HG02759 (cell line): ENCODE results near the gene DLEC1.
A peak's percentile ranks its signal among the peaks of the same experiment; 100 is the strongest.

Experiments
- ATAC-seq: cut with Tn5 transposase; IDR thresholded peaks from one replicate; pipeline ENCODE4 v1.9.1; 2021; ENCODE audit warnings: mild to moderate bottlenecking, moderate library complexity; ENCODE audit not compliant: unreplicated experiment

Gene DLEC1

DNA sequence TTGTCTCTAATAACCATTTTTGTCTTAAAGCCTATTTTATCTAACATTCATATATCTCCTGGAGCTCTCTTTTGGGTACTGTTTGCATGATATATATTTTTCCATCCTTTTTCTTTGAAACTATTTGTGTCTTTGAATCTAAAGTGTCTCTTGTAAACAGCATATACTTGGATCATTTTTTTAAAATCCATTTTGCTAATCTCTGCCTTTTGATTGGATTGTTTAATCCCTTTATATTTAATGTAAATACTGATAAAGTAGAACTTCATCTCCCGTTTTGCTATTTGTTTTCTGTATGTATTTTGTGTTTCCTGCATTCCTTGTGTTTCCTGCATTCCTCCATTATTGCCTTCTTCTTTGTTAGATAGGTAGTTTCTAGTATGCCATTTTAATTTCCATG is 66.5 kb downstream of the DLEC1 start:
- no peak for ATAC-seq

DNA sequence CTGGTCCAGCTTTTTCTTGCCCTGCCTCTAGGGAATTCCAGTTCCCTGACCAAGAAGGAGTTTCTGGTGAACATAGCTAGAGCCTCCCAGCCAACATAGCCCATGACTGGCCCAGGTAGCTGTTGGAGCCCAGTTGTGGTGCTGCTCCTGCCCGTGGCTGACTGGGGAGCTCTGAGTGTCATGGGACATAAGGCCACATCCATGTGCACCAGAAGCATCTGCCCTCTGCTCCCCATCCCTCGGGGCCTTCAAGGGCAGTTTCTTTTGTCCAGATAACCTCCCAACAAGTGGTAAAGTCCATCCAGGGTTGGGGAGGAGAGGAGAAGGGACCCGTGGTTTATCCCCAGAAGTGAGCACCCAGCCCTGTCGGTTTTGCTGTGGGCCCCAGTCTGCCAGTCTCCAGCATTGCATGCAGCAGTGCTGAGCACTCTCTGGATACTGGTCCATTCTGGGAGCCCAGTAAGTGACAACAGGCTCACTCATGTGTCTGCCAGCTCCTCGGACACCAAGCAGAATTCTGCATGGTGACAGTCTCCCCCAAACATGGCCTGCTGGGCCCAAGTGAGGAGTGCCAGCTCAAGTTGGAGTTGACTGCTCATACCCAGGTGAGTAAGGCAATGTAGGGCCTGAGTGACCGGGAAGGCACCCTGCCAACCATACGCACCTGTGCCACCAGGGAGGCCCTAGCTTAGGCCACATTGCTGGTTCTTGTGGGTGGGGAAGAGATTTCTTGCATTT is 69.1 kb downstream of the DLEC1 start:
- ATAC-seq = no peak

DNA sequence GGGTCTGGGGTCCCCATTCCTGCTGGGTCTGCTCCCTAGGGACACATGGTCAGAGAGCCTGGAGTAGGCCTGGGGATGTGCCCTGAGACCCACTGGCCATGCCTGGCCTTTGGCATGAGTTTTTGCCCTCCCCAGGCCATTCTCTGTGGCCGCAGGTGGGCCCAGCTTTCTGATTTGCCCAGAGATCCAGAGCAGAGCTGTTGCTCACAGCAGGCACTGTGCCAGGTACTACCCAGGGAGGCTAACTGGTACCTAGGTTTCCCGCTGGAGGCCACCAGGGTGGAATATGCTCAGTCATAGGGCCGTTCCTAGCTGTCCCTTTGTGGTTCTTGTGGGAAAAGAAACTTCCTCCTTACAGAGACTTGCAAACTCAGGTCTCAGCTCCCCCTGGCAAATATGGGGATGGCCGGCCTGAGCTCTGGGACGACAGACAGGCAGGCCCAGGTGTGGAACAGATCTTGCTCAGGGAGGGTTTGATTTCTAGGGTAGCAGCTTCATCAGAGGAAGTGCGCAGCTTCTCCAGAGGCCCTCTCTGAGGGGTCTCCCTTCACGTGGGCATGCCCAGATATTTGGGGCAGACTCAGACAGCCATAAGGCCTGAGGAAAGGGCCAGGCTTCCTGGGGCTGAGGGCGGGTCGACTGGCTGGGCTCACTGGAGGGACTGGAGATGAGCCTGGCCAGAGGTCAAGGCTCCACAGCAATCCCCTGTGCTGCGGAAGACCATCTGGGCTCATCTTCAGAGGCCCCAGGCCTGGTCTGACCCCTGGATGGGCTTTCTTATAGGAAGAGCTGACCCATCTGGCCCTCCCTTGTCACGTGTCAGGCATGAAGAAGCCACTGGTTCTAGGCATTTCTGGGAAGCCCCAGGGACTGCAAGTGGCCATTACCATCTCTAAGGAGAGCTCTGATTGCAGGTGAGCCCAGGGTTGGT is 69.9 kb downstream of the DLEC1 start:
- no peak for ATAC-seq

DNA sequence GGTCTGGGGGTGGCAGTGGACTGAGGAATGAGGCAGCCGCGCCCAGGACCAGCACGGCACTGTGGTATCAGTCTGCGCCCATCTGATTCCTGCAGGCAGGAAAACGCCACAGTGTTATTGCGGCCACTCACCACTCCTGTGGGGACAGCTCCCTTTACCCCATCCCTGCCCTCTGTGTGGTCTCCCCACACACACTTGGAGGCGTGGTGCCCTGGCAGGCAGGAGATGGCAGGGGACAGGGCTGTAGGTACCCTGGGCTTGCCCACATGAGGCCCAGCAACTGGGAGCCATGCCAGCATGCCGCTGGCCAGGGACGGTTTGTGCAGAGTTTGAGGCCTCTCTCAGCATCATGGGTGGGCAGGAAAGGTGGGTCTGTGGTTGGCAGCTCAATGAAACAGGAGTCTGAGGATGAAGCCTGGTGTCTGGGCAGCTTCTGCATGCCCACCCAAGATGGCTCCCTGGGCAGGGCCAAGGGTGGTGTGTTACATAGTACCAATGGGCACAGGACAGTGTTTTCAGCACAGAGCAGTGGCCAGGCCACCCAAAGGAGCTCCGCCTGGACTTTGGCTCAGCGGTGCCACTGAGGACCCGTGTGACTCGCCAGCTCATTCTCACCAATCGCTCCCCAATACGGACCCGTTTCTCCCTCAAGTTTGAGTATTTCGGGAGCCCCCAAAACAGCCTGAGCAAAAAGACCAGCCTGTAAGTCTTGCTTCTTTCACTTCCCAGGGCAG is 70.7 kb downstream of the DLEC1 start:
- no peak for ATAC-seq

DNA sequence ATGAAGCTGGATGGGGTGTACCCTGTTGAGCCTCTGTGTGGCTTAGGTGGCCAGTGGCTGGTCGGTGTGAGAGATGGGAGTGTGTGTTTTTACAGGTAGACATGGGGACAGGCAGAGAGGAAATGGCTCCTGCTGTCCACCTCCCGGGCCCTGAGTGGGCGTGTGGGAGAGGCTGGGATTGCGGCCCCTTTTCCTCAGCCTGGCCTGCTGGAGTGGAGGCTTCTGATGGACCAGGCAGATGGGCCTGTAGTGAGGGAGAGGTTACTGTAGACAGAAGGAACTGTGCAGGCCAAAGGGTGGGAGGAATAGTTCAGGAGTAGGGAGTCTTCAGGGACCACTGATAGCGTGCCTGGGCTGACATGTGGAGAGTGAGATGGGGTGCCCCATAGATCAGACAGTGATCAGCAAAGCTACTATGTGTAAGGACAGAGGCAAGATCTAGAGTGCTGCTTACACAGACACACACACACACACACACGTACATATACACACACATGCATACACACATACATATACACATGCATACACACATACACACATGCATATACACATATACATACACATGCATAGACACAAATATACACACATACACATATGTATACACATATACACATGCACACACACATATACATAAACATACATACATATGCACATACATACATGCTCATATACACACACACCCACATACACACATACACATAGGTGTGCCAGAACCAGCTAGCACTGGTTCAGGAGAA is 71.5 kb downstream of the DLEC1 start:
- no peak for ATAC-seq

DNA sequence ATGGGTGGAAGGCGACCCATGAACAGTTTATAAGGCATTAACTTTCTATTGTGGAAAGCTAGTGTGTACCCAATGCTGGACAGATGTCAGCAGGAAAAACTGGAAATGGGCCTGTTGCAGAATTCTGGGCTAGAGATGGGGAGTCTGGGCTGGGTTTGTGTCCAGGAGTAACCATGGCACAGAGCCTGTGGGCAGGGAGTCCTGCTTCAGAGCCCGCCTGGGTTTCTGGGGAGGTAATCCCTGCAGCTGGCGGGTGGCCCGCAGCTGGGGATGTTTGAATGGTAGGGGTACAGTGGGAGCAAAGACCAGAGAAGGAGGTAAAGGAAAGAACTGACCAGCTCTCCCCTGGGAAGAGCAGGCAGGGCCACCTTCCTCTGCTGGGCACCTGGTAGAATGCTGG is 72.2 kb downstream of the DLEC1 start:
- ATAC-seq = no peak

DNA sequence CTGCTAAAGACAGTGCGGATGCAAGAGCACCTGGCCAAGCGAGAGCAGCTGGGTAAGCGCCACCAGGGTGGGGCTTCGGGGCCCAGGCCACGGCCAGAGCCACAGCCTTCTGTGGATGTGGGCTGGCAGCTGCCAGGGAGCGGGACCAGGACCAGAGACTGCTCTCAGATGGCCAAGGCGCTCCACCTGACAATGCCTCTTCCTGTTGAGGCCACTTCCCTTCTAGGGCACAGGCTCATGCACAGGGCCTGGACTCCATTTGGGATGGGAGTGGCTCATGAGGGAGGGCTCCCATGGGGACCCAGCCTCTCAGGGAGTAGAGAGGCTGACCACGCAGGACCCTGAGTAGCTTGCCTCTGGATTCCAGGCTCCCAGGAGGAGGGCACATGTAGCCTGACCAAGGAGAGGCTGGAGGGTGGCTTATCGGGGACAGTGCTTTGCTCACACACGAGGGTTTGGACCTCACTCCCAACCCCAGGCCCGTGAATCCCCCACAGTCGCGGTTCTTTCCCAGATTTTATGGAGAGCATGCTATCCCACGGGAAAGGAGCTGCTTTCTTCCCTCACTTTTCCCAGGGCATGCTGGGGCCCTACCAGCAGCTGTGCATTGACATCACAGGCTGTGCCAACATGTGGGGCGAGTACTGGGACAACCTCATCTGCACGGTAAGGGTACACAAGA is 72.8 kb downstream of the DLEC1 start:
- no peak for ATAC-seq

DNA sequence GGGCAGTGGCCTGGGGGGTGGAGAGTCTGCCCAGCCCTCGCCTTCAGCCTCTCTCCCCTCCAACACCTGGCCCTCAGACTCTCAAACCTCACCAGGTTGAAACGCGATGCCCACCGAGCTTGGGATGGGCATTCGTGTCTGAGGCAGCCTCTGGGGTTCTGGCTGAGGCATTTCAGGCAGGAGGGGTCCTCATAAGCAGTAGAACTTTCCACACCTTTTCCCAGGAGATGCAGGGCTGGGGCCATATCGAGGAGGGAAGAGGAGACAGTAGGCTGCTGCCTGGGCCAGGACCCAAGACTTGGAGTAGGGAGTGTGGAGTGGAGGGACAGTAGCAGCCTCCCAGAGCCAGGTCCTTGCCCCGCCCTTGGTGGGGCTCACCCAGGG is 73.4 kb downstream of the DLEC1 start:
- no peak for ATAC-seq

DNA sequence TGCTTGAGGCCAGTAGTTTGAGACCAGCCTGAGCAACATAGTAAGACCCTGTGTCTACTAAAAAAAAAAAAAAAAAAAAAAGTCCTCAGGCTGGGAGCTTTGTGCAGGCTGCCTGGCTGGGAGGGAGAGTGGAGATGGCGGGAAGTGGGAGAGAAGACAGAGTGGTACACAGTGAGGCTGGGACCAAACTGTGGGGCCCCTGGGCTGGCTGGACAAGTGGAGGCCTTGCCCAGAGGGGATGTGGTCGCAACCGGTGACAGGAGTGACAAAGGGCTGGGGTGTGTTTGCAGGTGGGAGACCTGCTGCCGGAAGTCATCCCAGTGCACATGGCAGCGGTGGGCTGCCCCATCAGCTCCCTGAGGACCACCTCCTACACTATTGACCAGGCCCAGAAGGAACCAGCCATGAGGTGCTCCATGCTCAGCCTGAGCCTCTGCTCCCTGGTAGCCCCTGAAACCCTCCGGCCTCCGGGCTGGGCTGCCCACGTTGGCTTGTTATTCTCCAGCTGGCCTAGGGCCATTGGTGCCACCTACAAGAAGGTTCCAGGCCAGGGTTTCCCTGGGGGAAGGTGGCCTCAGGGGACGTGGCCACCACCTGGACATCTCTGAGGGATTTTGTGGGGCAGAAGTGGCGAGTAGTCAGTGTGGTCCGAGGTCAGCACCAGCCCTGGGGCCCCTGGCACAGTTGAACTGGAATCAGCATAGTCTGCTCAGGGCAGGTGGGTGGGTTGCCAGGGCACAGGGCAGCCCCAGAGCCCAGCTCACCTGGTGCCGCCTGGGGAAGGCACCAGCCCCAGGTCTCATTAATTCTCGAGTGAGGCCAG is 75.3 kb downstream of the DLEC1 start:
- no peak for ATAC-seq

DNA sequence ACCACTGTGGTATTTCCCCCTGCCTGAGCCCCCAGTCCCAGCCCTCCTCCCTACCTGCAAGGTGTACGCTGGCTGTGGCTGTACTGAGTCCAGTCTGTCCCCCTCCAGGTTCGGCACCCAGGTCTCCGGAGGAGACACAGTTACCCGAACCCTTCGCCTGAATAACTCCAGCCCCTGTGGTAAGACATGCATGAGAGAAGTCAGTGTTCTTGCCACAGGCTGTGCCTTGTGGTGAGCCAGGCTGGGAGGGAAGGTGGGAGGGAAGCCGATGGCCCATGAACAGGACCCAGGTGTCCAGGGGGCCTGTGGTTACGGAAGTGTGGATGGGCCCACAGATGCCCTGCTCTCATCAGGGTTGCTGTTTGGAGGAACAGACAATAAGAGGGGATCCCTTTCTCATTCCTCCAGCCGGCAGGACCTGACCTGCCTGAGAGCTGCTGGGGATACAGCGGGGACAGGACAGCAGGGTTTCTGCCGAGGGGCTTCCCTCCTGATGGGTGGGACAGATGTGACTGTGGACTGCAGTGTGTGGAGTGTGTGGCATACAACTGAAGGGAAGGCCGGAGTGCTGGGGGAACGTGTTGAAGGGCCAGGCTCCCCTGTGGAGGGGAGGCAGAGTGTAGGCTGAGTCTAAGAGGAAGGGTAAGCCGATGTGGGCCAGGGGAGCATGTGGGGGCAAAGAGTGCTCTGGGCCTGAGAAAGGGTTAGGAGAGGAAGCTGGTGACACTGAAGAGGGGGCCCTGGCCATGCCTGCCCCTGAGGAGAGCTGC is 76.1 kb downstream of the DLEC1 start:
- ATAC-seq = no peak

DNA sequence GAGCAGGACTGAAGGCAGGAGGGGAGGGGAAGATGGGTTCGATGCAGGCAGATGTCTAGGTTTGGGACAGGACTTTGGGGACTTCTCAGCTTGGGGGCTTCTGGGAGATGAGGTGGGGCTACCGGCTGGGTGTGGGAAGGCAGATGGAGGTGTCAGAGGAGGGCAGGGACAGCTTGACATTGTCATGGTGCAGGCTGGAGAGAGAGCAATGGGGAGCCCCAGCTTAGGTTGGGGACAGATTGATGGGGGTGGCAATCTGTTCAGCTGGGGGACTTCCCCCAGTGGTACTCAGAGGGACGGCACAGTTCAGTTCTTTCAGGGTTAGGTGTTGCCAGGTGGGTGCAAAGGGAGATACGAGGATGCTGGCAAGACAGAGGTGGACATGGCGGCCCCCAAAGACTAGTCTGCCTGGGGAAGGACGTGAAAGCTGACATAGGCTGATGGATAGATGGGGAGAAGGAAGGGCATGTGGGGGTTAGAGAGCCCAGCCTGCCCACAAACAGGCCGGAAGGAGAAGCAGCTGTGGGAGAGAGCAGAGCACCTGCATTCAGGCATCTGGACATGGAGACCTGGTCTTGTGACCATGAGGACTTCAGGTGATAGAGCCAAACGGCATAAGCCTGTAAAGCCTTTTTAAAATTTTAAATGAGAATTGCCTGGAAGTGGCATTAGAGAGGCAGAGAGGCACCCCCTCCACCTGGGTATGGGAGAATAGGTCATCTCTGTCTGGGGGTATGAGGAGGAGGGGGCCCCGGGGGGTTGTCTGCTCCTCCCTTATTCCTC is 76.8 kb downstream of the DLEC1 start:
- ATAC-seq = no peak

DNA sequence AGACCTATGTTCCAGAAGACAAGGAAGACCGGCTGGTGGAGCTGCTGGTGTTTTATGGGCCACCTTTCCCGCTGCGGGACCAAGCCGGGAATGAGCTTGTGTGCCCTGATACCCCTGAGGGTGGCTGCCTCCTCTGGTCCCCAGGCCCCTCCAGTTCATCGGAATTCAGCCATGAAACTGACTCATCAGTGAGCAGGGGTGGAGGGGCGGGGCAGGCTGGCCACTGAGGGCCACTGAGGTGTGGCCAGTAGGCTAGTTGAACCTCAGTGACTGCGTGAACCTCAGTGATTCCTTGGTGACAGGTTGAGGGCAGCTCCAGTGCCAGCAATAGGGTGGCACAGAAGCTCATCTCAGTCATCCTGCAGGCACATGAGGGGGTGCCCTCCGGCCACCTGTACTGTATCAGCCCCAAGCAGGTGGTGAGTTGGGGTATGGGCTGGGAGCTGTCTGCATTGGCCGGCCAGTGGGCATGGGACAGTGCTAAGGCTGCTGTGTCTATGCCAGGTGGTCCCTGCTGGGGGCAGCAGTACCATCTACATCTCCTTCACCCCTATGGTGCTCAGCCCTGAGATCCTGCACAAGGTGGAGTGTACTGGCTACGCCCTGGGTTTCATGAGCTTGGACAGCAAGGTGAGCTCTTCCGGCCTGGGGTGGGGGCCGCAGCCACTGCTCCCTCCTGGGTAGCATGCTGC is 77.6 kb downstream of the DLEC1 start:
- ATAC-seq = no peak

DNA sequence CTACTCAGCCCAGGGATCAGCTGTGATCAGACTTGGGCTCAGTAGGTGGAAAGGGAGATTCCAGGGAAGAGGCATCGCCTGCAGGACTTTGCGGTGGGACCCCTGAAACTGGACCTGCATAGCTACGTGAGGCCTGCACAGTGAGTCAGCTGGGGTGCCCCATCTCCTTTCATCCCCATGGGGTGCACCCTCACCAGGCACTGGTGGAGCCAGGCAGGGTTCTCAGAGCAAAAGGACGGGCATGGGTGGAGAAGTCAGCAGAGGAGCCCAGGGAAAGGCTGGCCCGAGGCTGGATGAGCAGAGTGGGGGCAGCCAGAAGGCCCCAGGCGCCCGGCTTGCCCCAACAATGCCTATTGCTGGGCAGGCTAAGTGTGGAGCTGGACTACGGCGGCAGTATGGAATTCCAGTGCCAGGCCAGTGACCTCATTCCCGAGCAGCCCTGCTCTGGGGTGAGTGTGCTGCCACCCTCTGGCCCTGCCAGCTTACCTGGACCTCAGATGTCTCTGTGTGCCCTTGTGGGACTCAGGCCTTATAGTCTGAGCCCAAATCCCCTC is 78.2 kb downstream of the DLEC1 start:
- ATAC-seq = no peak

DNA sequence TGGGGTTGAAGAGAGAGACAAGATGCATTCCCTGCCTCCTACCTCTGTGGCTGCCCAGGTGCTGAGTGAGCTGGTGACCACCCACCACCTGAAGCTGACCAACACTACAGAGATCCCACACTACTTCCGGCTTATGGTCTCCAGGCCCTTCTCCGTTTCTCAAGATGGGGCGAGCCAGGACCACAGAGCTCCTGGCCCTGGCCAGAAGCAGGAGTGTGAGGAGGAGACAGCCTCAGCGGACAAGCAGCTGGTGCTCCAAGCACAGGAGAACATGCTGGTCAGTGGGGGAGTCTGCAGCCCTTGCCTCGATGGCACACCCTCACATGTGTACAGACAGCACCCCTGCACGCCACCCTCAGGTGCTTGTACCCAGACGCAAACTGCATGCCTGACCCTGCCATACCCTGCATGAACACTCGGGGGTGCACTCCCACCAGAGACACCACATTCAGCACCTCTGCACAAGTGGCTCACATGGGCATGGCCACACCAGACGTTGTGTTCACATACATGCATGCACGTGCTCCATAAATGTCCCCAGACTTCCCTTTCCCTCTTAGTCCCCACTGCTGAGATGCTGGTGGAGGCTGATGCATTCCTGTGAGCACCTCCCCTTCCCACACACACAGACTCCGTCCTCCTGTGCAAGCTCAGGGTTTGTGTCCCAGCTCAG is 78.9 kb downstream of the DLEC1 start:
- peak; percentile 75 for ATAC-seq

DNA sequence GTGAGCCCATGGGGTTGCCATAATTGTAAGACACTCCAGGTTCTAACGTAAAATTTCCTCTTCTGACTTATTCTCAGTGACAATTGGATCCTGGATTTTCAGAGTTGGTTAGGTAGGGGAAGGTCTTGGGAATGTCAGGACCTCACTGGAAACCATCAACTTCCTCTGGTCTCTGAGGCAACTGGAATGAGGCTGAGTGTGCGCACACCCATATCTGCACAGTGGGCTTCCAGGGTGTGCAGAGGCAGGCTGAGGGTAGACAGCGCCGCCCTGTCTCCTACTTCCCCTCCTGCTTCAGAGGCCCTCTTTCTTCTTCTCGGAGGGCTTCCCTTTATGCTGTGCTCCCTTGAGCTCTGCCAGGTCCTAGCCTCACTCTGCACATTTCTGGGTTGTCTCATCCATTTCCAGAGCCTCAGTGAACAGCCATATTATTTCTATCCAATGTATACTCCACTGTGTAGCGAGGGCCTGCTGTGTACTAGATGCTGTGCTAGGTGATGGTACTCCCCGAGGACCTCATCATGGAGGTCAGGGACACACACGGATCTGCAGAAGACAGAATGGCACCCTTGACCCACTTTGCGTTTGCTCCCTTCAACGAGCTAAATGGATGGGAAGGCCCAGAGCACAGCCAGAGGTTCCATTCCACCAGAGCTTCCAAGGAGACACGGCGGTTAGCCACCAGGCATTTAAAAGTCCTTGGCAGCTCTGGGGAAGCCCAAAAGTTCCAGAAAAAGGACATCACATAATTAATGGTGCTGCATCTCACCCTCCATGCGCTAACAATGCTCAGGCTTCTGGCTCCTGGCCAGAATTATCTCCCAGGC is 79.6 kb downstream of the DLEC1 start:
- no peak for ATAC-seq

DNA sequence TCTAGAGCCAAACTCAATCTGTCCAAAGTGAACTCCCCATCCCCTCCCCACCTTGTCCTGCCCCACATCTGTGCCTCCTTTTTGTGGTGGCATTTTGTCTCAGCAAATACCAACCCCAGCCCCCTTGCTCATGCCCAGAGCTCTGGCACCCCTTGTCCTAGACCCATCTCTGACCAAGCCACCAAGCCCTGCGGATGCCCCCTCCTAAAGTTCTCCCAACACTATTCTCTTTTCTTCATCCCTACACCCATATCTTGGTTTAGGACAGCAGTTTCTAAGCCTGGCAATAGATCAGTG is 80.2 kb downstream of the DLEC1 start:
- ATAC-seq = no peak
